ENCODE results near the gene BTD.
A peak's percentile ranks its signal among the peaks of the same experiment; 100 is the strongest.
"Not testable (repeated sequence)": the region's sequence is repeated elsewhere in the genome, so short reads cannot be mapped to it uniquely, and the experiment has no call there.

BTD gene

DNA sequence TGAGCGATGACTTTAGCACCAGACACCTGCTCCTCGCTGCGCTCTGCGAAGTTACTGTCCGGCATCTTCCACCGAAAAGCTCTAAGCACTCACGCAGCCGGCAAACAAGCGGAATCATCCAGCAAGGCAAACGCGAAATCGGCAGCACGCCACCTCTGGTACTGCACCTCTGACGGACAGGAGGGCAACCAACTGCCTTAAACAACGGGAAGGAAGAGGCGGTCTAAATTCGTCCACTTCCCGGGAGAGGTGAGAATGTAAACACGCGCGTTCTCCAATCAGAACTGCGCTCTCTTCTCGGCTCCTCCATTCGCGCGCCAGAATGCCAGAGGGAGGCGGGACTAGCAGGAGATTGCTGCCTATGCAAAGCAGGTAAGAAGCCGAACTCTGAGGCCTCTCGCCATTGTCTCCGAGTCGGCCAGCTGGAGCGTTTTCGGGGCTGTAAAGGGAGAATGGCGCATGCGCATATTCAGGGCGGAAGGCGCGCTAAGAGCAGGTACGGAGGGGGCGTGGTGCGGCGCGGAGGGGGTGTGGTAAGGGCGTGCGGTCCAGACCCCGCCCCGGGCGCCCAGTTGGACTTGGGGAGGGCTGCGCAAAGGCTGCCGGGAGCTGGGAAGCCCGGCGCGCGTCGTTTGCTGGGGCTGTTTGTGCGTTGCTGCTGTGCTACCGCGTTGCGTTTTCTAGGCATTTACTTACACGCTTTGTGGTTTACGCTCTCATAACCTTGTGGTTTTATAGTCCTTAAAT is at the start of gene BTD, which contains the start of gene HACL1:
Gene BTD (plus strand): TSS at position 347 of the 747 bp plus-strand sequence. CDS start 33,695 bp downstream, outside the sequence.
Gene HACL1 (minus strand): TSS at position 171 of the 747 bp plus-strand sequence. CDS start 106 bp downstream, at position 65.
- DNase-seq = peak; percentile 97

DNA sequence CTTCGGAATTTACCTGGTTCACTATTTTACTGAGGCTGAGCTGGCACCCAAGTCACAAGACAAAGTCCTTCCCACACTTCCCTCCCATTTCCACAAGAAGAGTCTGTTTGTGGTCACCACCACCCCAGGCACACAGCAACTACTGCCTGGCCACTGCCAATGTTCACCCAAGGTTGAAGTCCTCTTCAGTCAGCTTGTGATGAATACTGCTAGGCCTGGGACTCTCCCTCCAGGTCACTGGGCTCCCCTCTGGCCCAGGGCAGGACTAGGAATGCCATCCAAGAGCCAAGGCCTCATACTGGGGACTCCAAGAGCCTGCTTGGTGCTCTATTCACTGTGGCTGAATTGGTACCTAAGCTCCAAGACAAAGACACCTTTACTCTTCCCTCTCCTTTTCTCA is 49.6 kb upstream of the BTD start:
- no peak for DNase-seq

DNA sequence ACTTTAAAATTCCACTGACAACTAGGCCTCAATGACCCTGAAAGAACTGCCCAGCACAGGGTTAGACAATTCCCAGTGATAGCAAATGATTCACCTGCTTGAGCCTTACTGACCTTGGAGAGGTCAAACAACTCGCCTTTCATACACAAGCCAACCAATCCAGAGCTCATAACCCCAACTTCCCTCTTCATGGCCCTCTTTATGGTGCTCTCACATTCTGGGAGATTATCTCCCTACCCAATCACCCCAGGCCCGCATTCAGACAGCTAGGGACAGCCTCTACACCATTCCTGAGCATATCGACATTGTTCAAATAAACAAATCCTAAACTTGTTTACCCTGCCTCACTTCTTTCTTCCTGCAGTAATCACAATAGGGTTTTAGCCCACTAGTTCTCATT is 47.8 kb upstream of the BTD start:
- DNase-seq = no peak

DNA sequence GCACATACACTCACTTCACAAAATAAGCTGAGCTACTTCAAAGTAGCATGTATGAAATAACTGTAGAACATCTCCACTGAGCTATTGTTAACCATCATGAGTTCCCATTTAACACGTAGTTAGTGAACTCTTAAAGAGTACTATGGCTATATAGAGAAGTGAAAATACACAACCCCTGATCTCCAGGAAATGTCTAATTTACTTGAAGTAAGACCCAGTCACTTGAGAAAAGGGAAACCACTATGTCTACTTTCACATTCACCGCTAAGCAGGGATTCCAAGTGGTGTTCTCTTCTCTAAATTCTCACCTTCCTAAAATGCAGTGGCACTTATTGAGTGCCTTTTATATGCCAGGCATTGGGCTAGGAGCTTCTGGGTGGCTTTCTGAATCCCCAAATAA is 45.0 kb upstream of the BTD start:
- peak; percentile 23 for DNase-seq

GRCh38 chr3:15557511-15557946 is 44.0 kb upstream of the BTD start:
- DNase-seq = peak; percentile 85

DNA sequence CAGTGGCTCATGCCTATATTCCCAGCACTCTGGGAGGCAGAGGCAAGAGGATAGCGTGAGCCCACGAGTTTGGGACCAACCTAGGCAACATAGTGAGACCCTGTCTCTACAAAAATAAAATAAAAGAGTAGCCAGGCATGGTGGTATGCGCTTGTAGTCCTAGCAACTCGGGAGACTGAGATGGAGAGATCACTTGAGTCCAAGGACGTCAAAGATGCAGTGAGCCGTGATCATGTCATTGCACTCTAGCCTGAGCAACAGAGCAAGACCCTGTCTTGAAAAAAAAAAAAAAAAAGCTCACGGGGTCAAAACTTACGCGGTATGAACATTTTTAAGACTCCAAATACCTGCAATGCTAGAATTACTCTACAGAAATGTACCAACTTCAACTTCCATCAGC is 43.0 kb upstream of the BTD start:
- no peak for DNase-seq

GRCh38 chr3:15562560-15562959 is 39.0 kb upstream of the BTD start:
- DNase-seq = no peak

GRCh38 chr3:15563190-15563589 is 38.4 kb upstream of the BTD start:
- no peak for DNase-seq

DNA sequence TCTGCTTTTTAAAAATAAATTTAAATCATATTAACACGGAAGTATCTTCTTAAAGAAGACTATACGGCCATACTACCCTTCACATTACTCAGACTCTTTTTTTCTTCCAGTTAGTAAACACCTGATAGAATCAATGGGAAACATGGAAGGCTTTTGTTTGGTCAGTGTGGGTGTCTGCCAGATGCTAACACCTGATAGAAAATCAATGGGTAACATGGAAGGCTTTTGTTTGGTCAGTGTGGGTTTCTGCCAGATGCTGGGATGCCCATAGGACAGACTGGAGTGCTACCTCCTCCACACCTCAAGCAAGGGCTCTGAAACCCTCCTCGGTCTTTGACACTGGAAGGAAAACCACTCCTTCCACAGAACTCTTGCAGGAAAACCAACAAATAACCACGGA is 29.4 kb upstream of the BTD start:
- no peak for DNase-seq

GRCh38 chr3:15575446-15575845 is 26.1 kb upstream of the BTD start:
- DNase-seq = no peak

GRCh38 chr3:15576475-15576874 is 25.1 kb upstream of the BTD start:
- no peak for DNase-seq

- no peak for DNase-seq
Observed at GRCh38 chr3:15578289-15578867, 23.2 kb upstream of the BTD start.

DNA sequence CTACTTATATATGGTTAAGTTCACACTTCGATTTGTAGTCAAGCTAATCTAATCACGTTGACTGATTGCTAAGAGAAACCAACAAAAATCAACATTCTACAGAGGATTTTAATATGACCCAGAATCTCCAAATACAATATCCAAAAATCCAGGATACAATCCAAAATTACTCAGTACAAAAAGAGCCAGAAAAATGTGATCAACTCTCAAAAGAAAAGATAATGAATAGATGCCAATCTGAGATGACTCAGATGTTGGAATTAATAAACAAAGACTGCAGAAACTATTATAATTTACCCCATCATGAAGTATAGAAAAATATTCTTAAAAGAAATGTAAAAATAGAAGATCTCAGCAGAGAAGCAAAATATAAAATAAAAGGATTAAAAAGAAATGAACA is 22.5 kb upstream of the BTD start:
- DNase-seq = no peak

DNA sequence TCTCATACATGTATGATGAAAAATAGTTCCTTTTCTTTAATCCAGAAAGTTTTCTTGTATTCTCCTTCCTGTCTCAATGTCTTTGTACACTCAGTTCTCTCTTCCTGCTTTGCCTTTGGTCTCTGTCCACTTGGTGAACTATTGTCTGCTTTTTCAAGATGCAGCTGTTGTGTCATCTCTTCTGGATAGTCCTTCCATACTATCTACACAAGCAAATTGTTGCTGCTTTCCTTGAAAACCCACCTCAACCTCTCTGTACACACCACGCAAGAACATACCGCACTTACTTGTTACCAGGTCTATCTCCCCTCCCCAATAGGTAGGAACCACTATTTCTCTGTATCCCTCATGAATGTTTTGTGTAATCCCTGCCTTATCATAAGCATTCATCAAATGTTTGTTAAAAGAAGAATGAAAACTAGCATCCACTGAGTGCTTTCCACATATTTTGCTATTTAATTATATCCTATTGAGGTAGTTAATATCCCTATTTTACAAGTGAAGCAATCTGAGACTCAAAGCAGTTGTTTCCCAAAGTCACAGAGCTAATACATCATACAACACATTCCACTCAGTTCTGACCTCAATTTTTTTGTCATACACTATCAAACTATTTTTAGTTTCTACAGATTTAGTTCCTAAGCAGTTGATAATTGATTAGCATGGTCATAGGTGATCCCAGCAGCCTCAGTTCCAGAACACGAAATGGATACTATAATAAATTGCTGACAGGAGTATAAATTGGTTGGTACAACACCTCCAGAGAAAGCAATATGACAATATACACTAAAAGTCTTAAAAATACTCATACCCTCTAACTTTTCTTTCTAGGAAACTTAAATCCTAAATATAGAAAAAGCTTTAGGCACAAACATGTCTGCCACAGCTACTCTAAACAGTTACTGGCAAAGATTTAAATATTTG is 19.8 kb upstream of the BTD start:
- no peak for DNase-seq

- no peak for DNase-seq
Observed at GRCh38 chr3:15585111-15585845, 16.3 kb upstream of the BTD start.

GRCh38 chr3:15591242-15591641 is 10.3 kb upstream of the BTD start:
- DNase-seq = no peak

DNA sequence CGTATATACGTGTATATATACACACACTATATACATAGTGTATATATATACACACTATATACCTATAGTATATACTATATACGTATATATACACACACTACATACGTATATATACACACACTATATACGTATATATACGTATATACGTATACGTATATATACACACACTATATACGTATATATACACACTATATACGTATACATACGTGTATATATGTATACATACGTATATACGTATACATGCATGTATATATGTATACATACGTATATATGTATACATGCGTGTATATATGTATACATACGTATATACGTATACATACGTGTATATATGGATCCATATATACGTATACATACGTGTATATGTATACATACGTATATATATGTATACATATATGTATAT is 9.6 kb upstream of the BTD start:
- DNase-seq = no peak

- no peak for DNase-seq
Observed at GRCh38 chr3:15592968-15593367, 8.6 kb upstream of the BTD start.

- no peak for DNase-seq
Observed at GRCh38 chr3:15595955-15596354, 5.6 kb upstream of the BTD start.

GRCh38 chr3:15601046-15601398 is 523 bp upstream of the BTD start:
- no peak for DNase-seq

DNA sequence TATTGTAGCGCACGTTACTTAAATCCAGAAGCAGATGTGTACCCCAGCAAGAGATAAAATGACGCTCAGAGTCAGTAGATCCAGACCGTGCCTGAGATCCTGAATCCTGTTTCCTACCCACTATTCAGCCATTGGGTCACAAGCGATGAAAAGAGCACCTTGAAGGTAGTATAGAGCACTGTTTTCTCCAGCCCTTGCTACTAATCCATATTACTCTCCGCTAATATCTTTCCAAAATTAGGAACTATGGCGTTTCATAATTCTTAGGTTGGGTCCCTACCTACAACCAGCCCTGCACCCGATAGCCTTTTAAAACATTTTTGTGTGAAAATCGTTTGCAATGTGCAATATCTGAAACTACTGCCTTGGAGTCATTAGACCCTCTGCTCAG is 596 bp downstream of the BTD start:
- no peak for DNase-seq

GRCh38 chr3:15602816-15603215 is 1.3 kb downstream of the BTD start:
- not testable (repeated sequence) for DNase-seq

- DNase-seq = not testable (repeated sequence)
Observed at GRCh38 chr3:15604584-15604983, 3.0 kb downstream of the BTD start.

Measured in CD4-positive, alpha-beta T cell treated with Interleukin-12 subunit alpha and Interleukin-12 subunit beta, for 1 hour (primary cell).